ENCODE data around the gene PTGER2. TPM values are rescaled to one million over a fixed set of nuclear protein-coding genes. Genes with fewer than 3 reads are reported as not detected.
A peak's percentile ranks its signal among the peaks of the same experiment; 100 is the strongest.

PTGER2 gene
- total and polyA plus RNA-seq, 11 donors: 0.15 to 4.1 (median 0.60) TPM

GRCh38 chr14:52369305-52369801 lies 55.2 kb downstream of the PTGER2 start:
- H3K27me3 ChIP-seq: no peaks in the 10 kb centered on the region
- H3K4me3 ChIP-seq: no peak overlapping the region
- intact Hi-C loops (cut with DNase I): no loop called here
- no peaks in the 10 kb centered on the region for H3K36me3 ChIP-seq
- ATAC-seq: peak in 3 of 4 donors; percentile 41 to 81 (median 61)
- peaks cover 0 to 6% (median 0%) of the 10 kb centered on the region in 12 donors for H3K4me1 ChIP-seq
- WGBS, 4 donors: 66 to 74% (median 68%) methylated on average over 3 of the region's 3 CpGs
- H3K9me3 ChIP-seq: peaks cover 0 to 16% (median 4%) of the 10 kb centered on the region in 12 donors
- DNase-seq: peak in 1 of 5 donors; percentile 29
- H3K27ac ChIP-seq: peak overlapping the region in 2 of 12 donors; percentile 41 to 43
- TF ChIP-seq POLR2A (IDR thresholded peaks at IDR 0.05): no peak
- TF ChIP-seq, protein P1, sequence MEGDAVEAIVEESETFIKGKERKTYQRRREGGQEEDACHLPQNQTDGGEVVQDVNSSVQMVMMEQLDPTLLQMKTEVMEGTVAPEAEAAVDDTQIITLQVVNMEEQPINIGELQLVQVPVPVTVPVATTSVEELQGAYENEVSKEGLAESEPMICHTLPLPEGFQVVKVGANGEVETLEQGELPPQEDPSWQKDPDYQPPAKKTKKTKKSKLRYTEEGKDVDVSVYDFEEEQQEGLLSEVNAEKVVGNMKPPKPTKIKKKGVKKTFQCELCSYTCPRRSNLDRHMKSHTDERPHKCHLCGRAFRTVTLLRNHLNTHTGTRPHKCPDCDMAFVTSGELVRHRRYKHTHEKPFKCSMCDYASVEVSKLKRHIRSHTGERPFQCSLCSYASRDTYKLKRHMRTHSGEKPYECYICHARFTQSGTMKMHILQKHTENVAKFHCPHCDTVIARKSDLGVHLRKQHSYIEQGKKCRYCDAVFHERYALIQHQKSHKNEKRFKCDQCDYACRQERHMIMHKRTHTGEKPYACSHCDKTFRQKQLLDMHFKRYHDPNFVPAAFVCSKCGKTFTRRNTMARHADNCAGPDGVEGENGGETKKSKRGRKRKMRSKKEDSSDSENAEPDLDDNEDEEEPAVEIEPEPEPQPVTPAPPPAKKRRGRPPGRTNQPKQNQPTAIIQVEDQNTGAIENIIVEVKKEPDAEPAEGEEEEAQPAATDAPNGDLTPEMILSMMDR (IDR thresholded peaks at IDR 0.05): no peak

GRCh38 chr14:52370406-52370935 lies 56.4 kb downstream of the PTGER2 start:
- whole genome bisulfite sequencing, 4 donors: 81 to 94% (median 93%) methylated on average over 4 of the region's 4 CpGs
- Histone ChIP-seq H3K36me3 (no peaks in the 10 kb centered on the region), H3K27me3 (no peaks in the 10 kb centered on the region), H3K4me1 (peaks cover 0 to 6% (median 0%) of the 10 kb centered on the region in 12 donors), H3K27ac (no peak overlapping the region), H3K9me3 (peaks cover 0 to 16% (median 4%) of the 10 kb centered on the region in 12 donors), H3K4me3 (no peak overlapping the region)
- intact Hi-C loops (cut with DNase I): no loop called here
- ATAC-seq (no peak), DNase-seq (no peak)
- TF ChIP-seq POLR2A (IDR thresholded peaks at IDR 0.05): no peak
- TF ChIP-seq, protein P1 (IDR thresholded peaks at IDR 0.05): no peak

DNA sequence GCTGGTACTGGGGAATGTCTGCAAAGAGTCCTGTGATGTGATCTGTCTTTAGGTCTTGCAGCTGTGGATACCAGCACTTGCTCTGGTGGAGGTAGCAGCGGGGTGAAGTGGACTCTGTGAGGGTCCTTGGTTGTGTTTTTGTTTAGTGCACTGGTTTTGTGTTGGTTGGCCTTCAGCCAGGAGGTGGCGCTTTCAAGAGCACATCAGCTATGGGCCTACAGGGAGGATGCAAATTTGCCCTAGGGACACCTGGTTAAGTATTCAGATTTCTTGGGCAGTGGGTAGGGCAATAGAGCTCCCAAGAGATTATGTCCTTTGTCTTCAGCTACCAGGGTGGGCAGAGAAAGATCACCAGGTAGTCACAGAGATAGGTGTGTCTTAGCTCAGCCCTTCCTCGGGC lies 63.8 kb downstream of the PTGER2 start:
- Histone ChIP-seq H3K4me1 (no peaks in the 10 kb centered on the region), H3K27me3 (peaks cover 0 to 8% (median 0%) of the 10 kb centered on the region in 9 donors), H3K4me3 (no peak overlapping the region), H3K9me3 (peaks cover 0 to 12% (median 1%) of the 10 kb centered on the region in 12 donors), H3K27ac (no peak overlapping the region), H3K36me3 (no peaks in the 10 kb centered on the region)
- 83 to 89% (median 87%) methylated on average over 3 of the region's 3 CpGs for WGBS, 4 donors
- intact Hi-C loops (cut with DNase I): no loop called here
- DNase-seq (no peak), ATAC-seq (no peak)
- no peak for TF ChIP-seq POLR2A (IDR thresholded peaks at IDR 0.05)

Other genes with a start within 250 kb of the PTGER2 start
- gene NID2, start 245.3 kb upstream of the PTGER2 start, total RNA-seq: 10 to 100 TPM; 32.0 to 77.4 (median 40.9) TPM
- 10 to 100 TPM; 17.3 to 18.8 TPM for gene NID2, start 245.3 kb upstream of the PTGER2 start, polyA plus RNA-seq
- gene PTGDR, start 46.6 kb upstream of the PTGER2 start, total RNA-seq: 1 to 10 TPM in 5 of 9 donors, under 1 TPM in 4; 0.35 to 2.5 (median 1.3) TPM
- gene PTGDR, start 46.6 kb upstream of the PTGER2 start, polyA plus RNA-seq: under 1 TPM; 0.33 to 0.88 TPM
- 1 to 10 TPM; 3.4 to 7.1 (median 4.1) TPM for gene TXNDC16, start 238.2 kb downstream of the PTGER2 start, total RNA-seq
- 1 to 10 TPM in 1 of 2 donors, under 1 TPM in 1; 0.72 to 2.3 TPM for gene TXNDC16, start 238.2 kb downstream of the PTGER2 start, polyA plus RNA-seq
- 1 to 10 TPM in 5 of 9 donors, under 1 TPM in 4; 0.67 to 1.9 (median 1.1) TPM for gene GPR137C, start 238.5 kb downstream of the PTGER2 start, total RNA-seq
- 1 to 10 TPM in 1 of 2 donors, under 1 TPM in 1; 0.61 to 1.4 TPM for gene GPR137C, start 238.5 kb downstream of the PTGER2 start, polyA plus RNA-seq